ENCODE results near the gene RNU6-9. TPM values are rescaled to one million over a fixed set of nuclear protein-coding genes. Genes with fewer than 3 reads are reported as not detected.
A peak's percentile ranks its signal among the peaks of the same experiment; 100 is the strongest.

The RNU6-9 gene
- total RNA-seq, 1 experiment from 2014 or later, result not detected

GRCh38 chr19:904545-904944 lies 11.3 kb downstream of the RNU6-9 start:
- in situ Hi-C loops (cut with HindIII; ENCODE audit: low pct_unique_long_range_greater_than_20kb, low sequenced_read_pairs), result no loop called here
- DNase-seq (ENCODE audit: low read depth), result no peak

- DNase-seq (ENCODE audit: low read depth), result no peak
- in situ Hi-C loops (cut with HindIII; ENCODE audit: low pct_unique_long_range_greater_than_20kb, low sequenced_read_pairs), result no loop called here
These were observed 13.2 kb downstream of the RNU6-9 start for GRCh38 chr19:906480-906879.

GRCh38 chr19:907183-907853 lies 14.0 kb downstream of the RNU6-9 start:
- no peak for DNase-seq (ENCODE audit: low read depth)

GRCh38 chr19:911197-912033 lies 18.1 kb downstream of the RNU6-9 start:
- in situ Hi-C loops (cut with HindIII; ENCODE audit: low pct_unique_long_range_greater_than_20kb, low sequenced_read_pairs), result no loop called here

More at GRCh38 chr19:907183-907853, 14.0 kb downstream of the RNU6-9 start:
- in situ Hi-C loops (cut with HindIII; ENCODE audit: low pct_unique_long_range_greater_than_20kb, low sequenced_read_pairs), result no loop called here

GRCh38 chr19:912181-913079 lies 19.1 kb downstream of the RNU6-9 start:
- in situ Hi-C loops (cut with HindIII; ENCODE audit: low pct_unique_long_range_greater_than_20kb, low sequenced_read_pairs), result no loop called here
- DNase-seq (ENCODE audit: low read depth), result no peak

More at GRCh38 chr19:911197-912033, 18.1 kb downstream of the RNU6-9 start:
- no peak for DNase-seq (ENCODE audit: low read depth)

- in situ Hi-C loops (cut with HindIII; ENCODE audit: low pct_unique_long_range_greater_than_20kb, low sequenced_read_pairs), result no loop called here
- DNase-seq (ENCODE audit: low read depth), result no peak
These were observed 19.9 kb downstream of the RNU6-9 start, which contains the start of gene R3HDM4 for GRCh38 chr19:913080-913748. Gene R3HDM4 (minus strand): TSS chr19:913219. CDS start chr19:913157, 62 bp downstream.

GRCh38 chr19:916645-917322 lies 23.5 kb downstream of the RNU6-9 start:
- in situ Hi-C loops (cut with HindIII; ENCODE audit: low pct_unique_long_range_greater_than_20kb, low sequenced_read_pairs), result no loop called here

DNA sequence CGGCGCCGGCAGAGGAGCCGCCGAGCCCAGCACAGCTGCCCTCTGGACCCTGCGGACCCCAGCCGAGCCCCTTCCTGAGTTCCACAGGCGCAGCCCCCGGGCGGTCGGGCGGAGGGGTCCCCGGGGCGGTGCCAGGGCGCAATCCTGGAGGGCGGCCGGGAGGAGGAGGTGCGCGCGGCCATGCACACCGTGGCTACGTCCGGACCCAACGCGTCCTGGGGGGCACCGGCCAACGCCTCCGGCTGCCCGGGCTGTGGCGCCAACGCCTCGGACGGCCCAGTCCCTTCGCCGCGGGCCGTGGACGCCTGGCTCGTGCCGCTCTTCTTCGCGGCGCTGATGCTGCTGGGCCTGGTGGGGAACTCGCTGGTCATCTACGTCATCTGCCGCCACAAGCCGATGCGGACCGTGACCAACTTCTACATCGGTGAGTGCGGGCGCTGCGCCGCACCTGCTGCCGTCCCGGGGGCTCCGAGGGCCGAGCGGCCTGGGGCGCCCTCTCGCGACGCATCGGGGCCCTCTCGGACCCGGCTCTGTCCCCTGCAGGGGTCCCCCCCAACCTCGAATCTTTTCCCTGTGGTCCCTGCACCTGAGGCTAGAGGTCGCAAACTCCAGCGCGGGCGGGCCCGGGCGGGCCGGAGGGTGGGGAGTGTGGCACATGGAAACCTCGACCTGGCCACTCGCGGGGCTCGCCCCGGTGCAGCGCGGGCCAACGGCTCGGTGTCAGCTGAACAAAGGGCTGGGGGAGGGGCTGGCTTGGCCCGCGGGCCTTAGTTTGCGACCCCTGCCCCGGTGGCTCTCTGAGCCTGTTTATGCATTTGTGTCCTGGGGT lies 24.3 kb downstream of the RNU6-9 start, which contains the start of gene KISS1R:
KISS1R (plus strand) TSS at position 11 of the 829 bp plus-strand sequence; CDS start at position 181, 170 bp downstream.
- DNase-seq (ENCODE audit: low read depth), result no peak
- in situ Hi-C loops (cut with HindIII; ENCODE audit: low pct_unique_long_range_greater_than_20kb, low sequenced_read_pairs), result no loop called here

More at GRCh38 chr19:916645-917322, 23.5 kb downstream of the RNU6-9 start:
- DNase-seq (ENCODE audit: low read depth), result no peak

GRCh38 chr19:918152-918437 lies 24.8 kb downstream of the RNU6-9 start:
- in situ Hi-C loops (cut with HindIII; ENCODE audit: low pct_unique_long_range_greater_than_20kb, low sequenced_read_pairs), result no loop called here

DNA sequence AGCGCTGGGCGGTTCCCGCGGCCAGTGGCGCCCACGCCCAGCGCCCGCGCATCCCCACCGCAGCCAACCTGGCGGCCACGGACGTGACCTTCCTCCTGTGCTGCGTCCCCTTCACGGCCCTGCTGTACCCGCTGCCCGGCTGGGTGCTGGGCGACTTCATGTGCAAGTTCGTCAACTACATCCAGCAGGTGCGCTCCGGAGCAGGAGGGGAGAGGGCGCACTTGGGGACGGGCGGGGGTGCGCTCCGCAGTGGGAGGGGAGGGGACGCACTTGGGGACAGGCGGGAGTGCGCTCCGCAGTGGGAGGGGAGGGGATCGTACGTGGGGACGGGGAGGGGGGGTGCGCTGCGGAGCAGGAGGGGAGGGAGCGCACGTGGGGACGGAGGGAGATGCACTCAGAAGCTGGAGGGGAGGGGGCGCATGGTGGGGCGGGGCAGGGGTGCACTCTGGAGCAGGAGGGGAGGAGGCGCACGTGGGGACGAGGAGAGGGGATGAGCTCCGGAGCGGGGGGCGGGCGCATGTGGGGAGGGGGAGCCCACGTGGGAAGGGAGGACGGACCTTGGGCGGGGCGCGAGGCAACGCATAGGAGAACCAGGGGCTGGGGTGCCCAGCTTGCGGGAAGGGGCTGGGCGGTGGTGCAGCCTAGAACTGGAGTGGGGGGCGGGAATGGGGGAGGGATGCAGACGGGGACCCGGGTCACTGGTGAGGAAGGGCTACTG lies 25.4 kb downstream of the RNU6-9 start:
- in situ Hi-C loops (cut with HindIII; ENCODE audit: low pct_unique_long_range_greater_than_20kb, low sequenced_read_pairs), result no loop called here
- DNase-seq (ENCODE audit: low read depth), result no peak

More at GRCh38 chr19:918152-918437, 24.8 kb downstream of the RNU6-9 start:
- no peak for DNase-seq (ENCODE audit: low read depth)

DNA sequence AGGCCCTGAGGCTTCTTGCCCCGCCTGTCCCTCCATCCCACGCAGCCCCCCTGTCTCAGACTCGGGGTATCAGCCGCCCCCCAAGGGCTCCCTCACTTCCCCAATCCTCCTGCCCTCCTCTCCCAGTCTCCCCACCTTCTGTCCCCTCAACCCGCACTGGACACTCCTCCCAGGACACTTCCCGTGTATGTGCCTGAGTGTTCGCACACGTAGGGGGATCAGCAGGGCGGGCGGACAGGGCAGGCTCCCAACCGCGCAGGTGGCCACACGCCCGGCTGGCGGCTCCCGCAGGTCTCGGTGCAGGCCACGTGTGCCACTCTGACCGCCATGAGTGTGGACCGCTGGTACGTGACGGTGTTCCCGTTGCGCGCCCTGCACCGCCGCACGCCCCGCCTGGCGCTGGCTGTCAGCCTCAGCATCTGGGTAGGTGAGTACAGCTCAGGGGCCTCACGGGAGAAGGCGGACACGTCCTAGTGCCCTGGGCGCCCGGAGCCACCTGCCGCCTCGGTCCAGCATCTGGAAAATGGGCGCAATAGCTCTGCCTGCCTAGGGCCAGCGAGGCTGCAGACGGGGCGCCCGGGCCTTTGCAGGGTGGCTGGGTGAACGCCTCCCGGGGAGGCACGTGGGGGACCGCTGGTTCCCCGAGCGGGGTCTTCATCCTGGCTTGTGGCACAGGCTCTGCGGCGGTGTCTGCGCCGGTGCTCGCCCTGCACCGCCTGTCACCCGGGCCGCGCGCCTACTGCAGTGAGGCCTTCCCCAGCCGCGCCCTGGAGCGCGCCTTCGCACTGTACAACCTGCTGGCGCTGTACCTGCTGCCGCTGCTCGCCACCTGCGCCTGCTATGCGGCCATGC lies 26.1 kb downstream of the RNU6-9 start:
- DNase-seq (ENCODE audit: low read depth), result no peak
- in situ Hi-C loops (cut with HindIII; ENCODE audit: low pct_unique_long_range_greater_than_20kb, low sequenced_read_pairs), result no loop called here

- in situ Hi-C loops (cut with HindIII; ENCODE audit: low pct_unique_long_range_greater_than_20kb, low sequenced_read_pairs), result no loop called here
- DNase-seq (ENCODE audit: low read depth), result no peak
These were observed 27.0 kb downstream of the RNU6-9 start for GRCh38 chr19:920051-920864.

DNA sequence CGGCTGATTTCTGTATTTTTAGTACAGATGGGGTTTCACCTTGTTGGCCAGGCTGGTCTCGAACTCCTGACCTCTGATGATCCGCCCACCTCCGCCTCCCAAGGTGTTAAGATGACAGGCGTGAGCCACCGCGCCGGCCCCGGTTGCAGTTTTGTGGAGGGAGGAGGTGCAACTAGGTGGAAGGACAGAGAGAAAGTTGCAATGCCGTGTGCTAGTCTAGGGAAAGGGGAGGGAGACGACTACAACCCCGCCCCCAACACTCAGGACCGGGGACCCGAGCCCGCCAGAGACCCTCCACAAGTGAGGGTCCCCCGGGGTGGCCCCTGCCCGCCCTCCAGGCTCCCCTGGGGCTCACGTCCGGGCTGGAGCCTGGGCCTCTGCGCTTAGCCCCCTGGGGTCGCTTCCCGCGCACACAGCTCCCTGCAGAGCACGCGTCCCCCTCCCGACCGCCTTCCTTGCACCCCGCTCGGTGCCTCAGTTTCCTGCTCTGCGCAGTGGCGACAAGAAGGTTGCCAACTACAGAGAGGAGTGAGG lies 31.3 kb downstream of the RNU6-9 start:
- in situ Hi-C loops (cut with HindIII; ENCODE audit: low pct_unique_long_range_greater_than_20kb, low sequenced_read_pairs), result no loop called here

GRCh38 chr19:925087-925525 lies 31.8 kb downstream of the RNU6-9 start:
- in situ Hi-C loops (cut with HindIII; ENCODE audit: low pct_unique_long_range_greater_than_20kb, low sequenced_read_pairs), result no loop called here
- DNase-seq (ENCODE audit: low read depth), result peak; percentile 66

More for the DNA sequence above, 31.3 kb downstream of the RNU6-9 start:
- no peak for DNase-seq (ENCODE audit: low read depth)
